Coronary artery (tissue), 2 donors: Measurements from ENCODE around the gene CASKIN2.

Experiments used
- DNase-seq: peaks from one replicate; pipeline ENCODE4 v3.0.0-alpha.2; 2017; ENCODE audit warnings: low spot score
- H3K27ac ChIP-seq, 2 donors: fragments of 200-600 bp; sonication (generic); one replicate each; pipeline ENCODE4 v1.5.1; 2016 to 2019
- H3K4me3 ChIP-seq: fragments of 200-600 bp; sonication (generic); 2 replicates; pipeline ENCODE4 v1.5.1; 2016; ENCODE audit warnings: mild to moderate bottlenecking, moderate library complexity
- CTCF ChIP-seq: fragments of 200-600 bp; sonication (generic); IDR thresholded peaks from one replicate; pipeline ENCODE4 v1.5.1; 2019; ENCODE audit warnings: antibody characterized with exemption

The CASKIN2 gene

GRCh38 chr17:75507733-75508719, 7.3 kb downstream of the CASKIN2 start:
- no peak for DNase-seq
- peak overlapping the region; percentile 11 to 77 for H3K27ac ChIP-seq
- H3K4me3 ChIP-seq: no peak overlapping the region
- no peak for TF ChIP-seq CTCF

- H3K4me3 ChIP-seq: no peak overlapping the region
- H3K27ac ChIP-seq: peak overlapping the region in 1 of 2 donors; percentile 77
- no peak for TF ChIP-seq CTCF
- no peak for DNase-seq
Observed at GRCh38 chr17:75506888-75507287, 8.4 kb downstream of the CASKIN2 start.

- peak overlapping the region in 1 of 2 donors; percentile 77 for H3K27ac ChIP-seq
- TF ChIP-seq CTCF: no peak
- no peak overlapping the region for H3K4me3 ChIP-seq
- DNase-seq: no peak
Observed at GRCh38 chr17:75506134-75506533, 9.2 kb downstream of the CASKIN2 start.

GRCh38 chr17:75505640-75506039, 9.7 kb downstream of the CASKIN2 start:
- Histone ChIP-seq H3K4me3 (no peak overlapping the region), H3K27ac (peak overlapping the region in 1 of 2 donors; percentile 77)
- TF ChIP-seq CTCF: no peak
- no peak for DNase-seq

- TF ChIP-seq CTCF: no peak
- no peak for DNase-seq
- H3K27ac ChIP-seq: no peak overlapping the region
- no peak overlapping the region for H3K4me3 ChIP-seq
Observed at GRCh38 chr17:75505152-75505409, 10.3 kb downstream of the CASKIN2 start.

- DNase-seq: no peak
- no peak overlapping the region for H3K4me3 ChIP-seq
- H3K27ac ChIP-seq: peak overlapping the region in 1 of 2 donors; percentile 54
- TF ChIP-seq CTCF: peak; percentile 17
Observed at GRCh38 chr17:75504347-75505151, 10.8 kb downstream of the CASKIN2 start.
